ENCODE results near the gene ITGBL1.

GRCh38 chr13:101527130-101527529 is 74.7 kb downstream of the ITGBL1 start:
- TF ChIP-seq FOXJ3 (CRISPR knock-in tag; IDR thresholded peaks at IDR 0.05; ENCODE audit: borderline replicate concordance) (no peak), ZNF121 (CRISPR knock-in tag; IDR thresholded peaks at IDR 0.05) (no peak), ZNF263 (CRISPR knock-in tag; IDR thresholded peaks at IDR 0.05; ENCODE audit: low read depth) (no peak), ZNF423 (CRISPR knock-in tag; IDR thresholded peaks at IDR 0.05) (no peak), CBFB (CRISPR knock-in tag; IDR thresholded peaks at IDR 0.05; ENCODE audit: low read depth) (no peak), ELF4 (CRISPR knock-in tag; IDR thresholded peaks at IDR 0.05; ENCODE audit: low read depth) (no peak), ZNF281 (CRISPR knock-in tag; IDR thresholded peaks at IDR 0.05) (no peak), TCF7 (CRISPR knock-in tag; IDR thresholded peaks at IDR 0.05; ENCODE audit: low read depth) (no peak), ATF3 (CRISPR knock-in tag; conservative IDR thresholded peaks at IDR 0.05) (no peak), ZBTB21 (CRISPR knock-in tag; IDR thresholded peaks at IDR 0.05; ENCODE audit: borderline replicate concordance) (no peak), CREM (CRISPR knock-in tag; IDR thresholded peaks at IDR 0.05) (no peak)
- TF ChIP-seq, protein P1, sequence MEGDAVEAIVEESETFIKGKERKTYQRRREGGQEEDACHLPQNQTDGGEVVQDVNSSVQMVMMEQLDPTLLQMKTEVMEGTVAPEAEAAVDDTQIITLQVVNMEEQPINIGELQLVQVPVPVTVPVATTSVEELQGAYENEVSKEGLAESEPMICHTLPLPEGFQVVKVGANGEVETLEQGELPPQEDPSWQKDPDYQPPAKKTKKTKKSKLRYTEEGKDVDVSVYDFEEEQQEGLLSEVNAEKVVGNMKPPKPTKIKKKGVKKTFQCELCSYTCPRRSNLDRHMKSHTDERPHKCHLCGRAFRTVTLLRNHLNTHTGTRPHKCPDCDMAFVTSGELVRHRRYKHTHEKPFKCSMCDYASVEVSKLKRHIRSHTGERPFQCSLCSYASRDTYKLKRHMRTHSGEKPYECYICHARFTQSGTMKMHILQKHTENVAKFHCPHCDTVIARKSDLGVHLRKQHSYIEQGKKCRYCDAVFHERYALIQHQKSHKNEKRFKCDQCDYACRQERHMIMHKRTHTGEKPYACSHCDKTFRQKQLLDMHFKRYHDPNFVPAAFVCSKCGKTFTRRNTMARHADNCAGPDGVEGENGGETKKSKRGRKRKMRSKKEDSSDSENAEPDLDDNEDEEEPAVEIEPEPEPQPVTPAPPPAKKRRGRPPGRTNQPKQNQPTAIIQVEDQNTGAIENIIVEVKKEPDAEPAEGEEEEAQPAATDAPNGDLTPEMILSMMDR (IDR thresholded peaks at IDR 0.05): no peak
- TF ChIP-seq, protein P2, sequence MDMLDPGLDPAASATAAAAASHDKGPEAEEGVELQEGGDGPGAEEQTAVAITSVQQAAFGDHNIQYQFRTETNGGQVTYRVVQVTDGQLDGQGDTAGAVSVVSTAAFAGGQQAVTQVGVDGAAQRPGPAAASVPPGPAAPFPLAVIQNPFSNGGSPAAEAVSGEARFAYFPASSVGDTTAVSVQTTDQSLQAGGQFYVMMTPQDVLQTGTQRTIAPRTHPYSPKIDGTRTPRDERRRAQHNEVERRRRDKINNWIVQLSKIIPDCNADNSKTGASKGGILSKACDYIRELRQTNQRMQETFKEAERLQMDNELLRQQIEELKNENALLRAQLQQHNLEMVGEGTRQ (CRISPR knock-in tag; IDR thresholded peaks at IDR 0.05): no peak
